B cell (primary cell): ENCODE data around the gene ZNF462. TPM values are rescaled to one million over a fixed set of nuclear protein-coding genes. Genes with fewer than 3 reads are reported as not detected.

ENCODE experiments used
- ATAC-seq: fragments of 200-7000 bp; cut with Tn5 transposase; one replicate; pipeline ENCODE4 v1.10.0; 2021; ENCODE audit warnings: low read depth, mild to moderate bottlenecking, moderate number of reproducible peaks, moderate library complexity
- CTCF ChIA-PET: fragments of 350-600 bp; sonication (Branson Sonifier 250); formaldehyde crosslinking; loops from one replicate; lab custom pipeline; 2021; ENCODE audit warnings: antibody characterized with exemption, inconsistent platforms; lab: Charles Lee
- POLR2A ChIA-PET: fragments of 350-600 bp; sonication (Branson Sonifier 250); formaldehyde crosslinking; loops from one replicate; lab custom pipeline; 2021; ENCODE audit warnings: antibody characterized with exemption; lab: Charles Lee
- DNase-seq: peaks from one replicate; pipeline ENCODE4 v3.0.0; 2013
- H2AFZ ChIP-seq: 2 replicates; pipeline ENCODE4 v1.6.1; 2012; ENCODE audit warnings: mild to moderate bottlenecking, low read depth, low read length; ENCODE audit not compliant: insufficient read depth, poor library complexity, severe bottlenecking
- H3K27ac ChIP-seq, 2 donors: 1 replicate in 1 of 2; 2 replicates in 1 of 2; pipeline ENCODE4 v1.5.1; 2012 to 2013; ENCODE audit warnings: low read length in 2 of 2, mild to moderate bottlenecking in 2 of 2, moderate library complexity in 1 of 2
- H3K27me3 ChIP-seq, 4 experiments: fragments of 200-600 bp in 1 of 4; sonication (generic) in 1 of 4; replicated peaks in 1 of 4; 1 replicate in 2 of 4; 2 replicates in 2 of 4; pipeline versions ENCODE4 v1.6.1 to v1.7.0; 2013 to 2016; ENCODE audit warnings: low read length in 3 of 4, mild to moderate bottlenecking in 2 of 4, mixed read lengths in 1 of 4, moderate library complexity in 1 of 4; ENCODE audit not compliant: insufficient read depth in 4 of 4, control insufficient read depth in 3 of 4; ENCODE audit errors: control extremely low read depth in 1 of 4
- H3K36me3 ChIP-seq, 2 experiments: replicated peaks in 1 of 2; 1 replicate in 1 of 2; 2 replicates in 1 of 2; pipeline versions ENCODE4 v1.6.1 to v1.7.1; 2013; ENCODE audit warnings: low read length in 1 of 2; ENCODE audit not compliant: insufficient read depth in 2 of 2, control insufficient read depth in 1 of 2; ENCODE audit errors: control extremely low read depth in 1 of 2, extremely low read depth in 1 of 2
- H3K4me1 ChIP-seq, 2 donors: fragments of 200-600 bp in 1 of 2; sonication (generic) in 1 of 2; 1 replicate in 1 of 2; 2 replicates in 1 of 2; pipeline versions ENCODE4 v1.5.1 to v1.6.1; 2013 to 2017; ENCODE audit warnings: low read length in 2 of 2; ENCODE audit not compliant: control insufficient read depth in 2 of 2, insufficient read depth in 2 of 2
- H3K4me2 ChIP-seq: replicated peaks from 2 replicates; pipeline ENCODE3; 2012; ENCODE audit warnings: mild to moderate bottlenecking, low read depth, low read length; ENCODE audit not compliant: poor library complexity, severe bottlenecking
- H3K4me3 ChIP-seq, 5 experiments: fragments of 200-600 bp in 1 of 5; sonication (generic) in 1 of 5; 1 replicate in 3 of 5; 2 replicates in 2 of 5; pipeline versions ENCODE4 v1.5.1 to v1.7.0; 2011 to 2016; ENCODE audit warnings: low read length in 4 of 5, mild to moderate bottlenecking in 4 of 5, low read depth in 2 of 5, control low read depth in 1 of 5, moderate library complexity in 1 of 5; ENCODE audit not compliant: insufficient read depth in 1 of 5; ENCODE audit errors: control extremely low read depth in 1 of 5, extremely low read depth in 1 of 5
- H3K79me2 ChIP-seq: fragments of 200-600 bp; sonication (generic); one replicate; pipeline ENCODE4 v1.6.0; 2016; ENCODE audit warnings: low read length; ENCODE audit not compliant: control insufficient read depth, insufficient read depth
- H3K9ac ChIP-seq: fragments of 200-600 bp; sonication (generic); 2 replicates; pipeline ENCODE4 v1.6.1; 2017; ENCODE audit warnings: mild to moderate bottlenecking, low read length, moderate library complexity
- H3K9me3 ChIP-seq, 3 donors: one replicate each; pipeline versions ENCODE4 v1.6.1 to v1.7.1; 2013; ENCODE audit warnings: low read length in 2 of 3; ENCODE audit not compliant: control insufficient read depth in 2 of 3, insufficient read depth in 1 of 3; ENCODE audit errors: control extremely low read depth in 1 of 3
- H4K20me1 ChIP-seq: 2 replicates; pipeline ENCODE4 v1.6.0; 2012; ENCODE audit warnings: mild to moderate bottlenecking, low read length; ENCODE audit not compliant: insufficient read depth, control insufficient read depth, poor library complexity, severe bottlenecking
- H3K27ac Mint-ChIP-seq: one replicate; pipeline ENCODE4 v1.8.0; 2021; ENCODE audit warnings: mixed read lengths
- H3K27me3 Mint-ChIP-seq: one replicate; pipeline ENCODE4 v1.8.0; 2021; ENCODE audit warnings: mixed read lengths
- H3K4me1 Mint-ChIP-seq: one replicate; pipeline ENCODE4 v1.8.0; 2021; ENCODE audit warnings: mixed read lengths
- H3K4me3 Mint-ChIP-seq: one replicate; pipeline ENCODE4 v1.8.0; 2021; ENCODE audit warnings: mixed read lengths
- H3K9me3 Mint-ChIP-seq: one replicate; pipeline ENCODE4 v1.8.0; 2022; ENCODE audit warnings: mixed read lengths; ENCODE audit not compliant: insufficient read depth
- CTCF ChIP-seq: fragments of 200-600 bp; IDR thresholded peaks from one replicate; pipeline ENCODE4 v1.8.0; 2022; ENCODE audit warnings: antibody characterized with exemption, mild to moderate bottlenecking
- EZH2 ChIP-seq: IDR thresholded peaks from 2 replicates; pipeline ENCODE4 v1.6.1; 2012; ENCODE audit warnings: borderline replicate concordance, low read depth, mild to moderate bottlenecking, moderate library complexity, low read length; ENCODE audit not compliant: insufficient read depth, poor library complexity, severe bottlenecking
- WGBS: methylation state at CpG from one replicate; pipeline ENCODE4 v1.1.5; 2013; ENCODE audit warnings: missing lambda C conversion rate; ENCODE audit not compliant: insufficient coverage; 5-methylcytosine and 5-hydroxymethylcytosine counted together
- intact Hi-C: fragments of 100-400 bp; cut with micrococcal nuclease; formaldehyde crosslinking; loops from one replicate; pipeline ENCODE4 v1.10.0; 2022
- polyA plus RNA-seq: library from polyadenylated mRNA; depleted of rRNA; stranded (reverse); fragments of >200 nt; gene quantifications from 2 replicates; pipeline ENCODE4 v1.2.3, GENCODE V29; 2012
- total RNA-seq, 2 donors: library from RNA; stranded (reverse); fragments of 120-200 nt in 1 of 2; gene quantifications; 1 replicate in 1 of 2; 2 replicates in 1 of 2; pipeline versions ENCODE4 v1.2.3 to v1.2.4, GENCODE V29; 2013 to 2022

ZNF462 gene
- total and polyA plus RNA-seq, 2 donors (not counting 1 experiment from before 2014, with no cell fraction given): not detected

DNA sequence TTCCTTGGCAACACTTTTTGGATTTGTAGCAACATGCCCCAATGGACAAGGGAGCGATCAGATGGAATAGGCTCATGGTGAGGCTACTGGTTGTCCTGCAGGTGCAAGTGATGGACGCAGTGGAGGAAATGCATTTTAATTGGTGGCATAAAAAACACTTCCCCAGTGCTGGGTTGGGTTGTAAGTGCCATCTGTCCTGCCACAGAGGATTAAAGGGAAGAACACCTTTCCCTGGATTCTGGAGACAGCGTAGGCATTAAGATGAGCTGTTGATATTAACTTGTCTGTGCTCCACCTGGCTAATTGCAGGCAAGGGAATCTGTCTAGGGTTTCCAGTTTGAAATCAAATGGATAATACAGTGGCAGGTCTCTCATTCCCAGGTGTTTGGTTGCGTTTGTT is 173.4 kb downstream of the ZNF462 start:
- Histone ChIP-seq H2AFZ (no peak overlapping the region), H3K4me3 (no peak overlapping the region), H3K9ac (no peak overlapping the region), H3K27ac (no peak overlapping the region), H3K4me1 (no peaks in the 10 kb centered on the region), H3K36me3 (no peaks in the 10 kb centered on the region), H3K9me3 (no peaks in the 10 kb centered on the region), H3K79me2 (no peaks in the 10 kb centered on the region), H4K20me1 (no peaks in the 10 kb centered on the region), H3K4me2 (no peak overlapping the region), H3K27me3 (peaks cover 0 to 5% (median 1%) of the 10 kb centered on the region in 4 experiments)
- H3K9me3 Mint-ChIP-seq: no peaks in the 10 kb centered on the region
- peaks cover 33% of the 10 kb centered on the region for H3K27me3 Mint-ChIP-seq
- 71% methylated on average over 2 of the region's 4 CpGs for WGBS
- intact Hi-C loops: no loop called here
- H3K4me1 Mint-ChIP-seq: no peaks in the 10 kb centered on the region
- CTCF ChIA-PET: no interaction called here
- H3K4me3 Mint-ChIP-seq: no peak overlapping the region
- POLR2A ChIA-PET: no interaction called here
- DNase-seq (no peak), ATAC-seq (no peak)
- TF ChIP-seq CTCF (no peak), EZH2 (no peak)
- no peak overlapping the region for H3K27ac Mint-ChIP-seq

- Histone ChIP-seq H2AFZ (no peak overlapping the region), H3K27me3 (peaks cover 0 to 5% (median 1%) of the 10 kb centered on the region in 4 experiments), H3K4me3 (no peak overlapping the region), H3K79me2 (no peaks in the 10 kb centered on the region), H3K4me1 (no peaks in the 10 kb centered on the region), H3K9me3 (peaks cover 0 to 1% (median 0%) of the 10 kb centered on the region in 3 donors), H3K36me3 (no peaks in the 10 kb centered on the region), H3K27ac (no peak overlapping the region), H4K20me1 (no peaks in the 10 kb centered on the region), H3K4me2 (no peak overlapping the region), H3K9ac (no peak overlapping the region)
- Mint-ChIP-seq H3K27me3 (peaks cover 21% of the 10 kb centered on the region), H3K4me1 (no peaks in the 10 kb centered on the region), H3K9me3 (no peaks in the 10 kb centered on the region), H3K27ac (no peak overlapping the region), H3K4me3 (no peak overlapping the region)
- ChIA-PET POLR2A (no interaction called here), CTCF (no interaction called here)
- ATAC-seq (no peak), DNase-seq (no peak)
- intact Hi-C loops: no loop called here
- TF ChIP-seq EZH2: no peak
- TF ChIP-seq CTCF: no peak
- WGBS: 50% methylated on average over 2 of the region's 4 CpGs
Observed at GRCh38 chr9:107039542-107039941, 176.6 kb downstream of the ZNF462 start.
